HL-60 (cell line): ENCODE measurements around the gene SLC6A6.

Experiments used
- CTCF ChIP-seq: IDR thresholded peaks from one replicate; pipeline ENCODE4 v1.5.1; 2011; ENCODE audit warnings: low read length, control low read depth, inconsistent platforms; ENCODE audit not compliant: insufficient read depth
- POLR2AphosphoS5 ChIP-seq: IDR thresholded peaks from 2 replicates; pipeline ENCODE4 v1.6.1; 2012; ENCODE audit warnings: low read depth
- REST ChIP-seq: IDR thresholded peaks from 2 replicates; pipeline ENCODE4 v1.6.1; 2012; ENCODE audit warnings: low read depth; ENCODE audit not compliant: insufficient replicate concordance

GRCh38 chr3:14497321-14497720 lies 94.9 kb downstream of the SLC6A6 start:
- TF ChIP-seq CTCF, result no peak
- no peak for TF ChIP-seq POLR2AphosphoS5
- TF ChIP-seq REST, result no peak
